ENCODE data around the gene FCN2.

The FCN2 gene

GRCh38 chr9:134933076-134933659 is 52.6 kb downstream of the FCN2 start:
- DNase-seq (ENCODE audit: low read depth) = no peak

GRCh38 chr9:134935056-134935640 is 54.5 kb downstream of the FCN2 start:
- no peak for DNase-seq (ENCODE audit: low read depth)

- DNase-seq (ENCODE audit: low read depth) = no peak
These were observed 55.2 kb downstream of the FCN2 start for GRCh38 chr9:134935701-134936345.

- no peak for DNase-seq (ENCODE audit: low read depth)
These were observed 55.9 kb downstream of the FCN2 start for GRCh38 chr9:134936346-134937163.

Data from activated T-cell treated with anti-CD3 and anti-CD28 coated beads for 24 hours (primary cell).